Activated CD4-positive, alpha-beta T cell treated with anti-CD3 and anti-CD28 coated beads, Interleukin-2, amount 50 U/mL, for 4 hours (primary cell): Measurements from ENCODE around the gene HYCC1.
A peak's percentile ranks its signal among the peaks of the same experiment; 100 is the strongest.
"Not testable (repeated sequence)": the region's sequence is repeated elsewhere in the genome, so short reads cannot be mapped to it uniquely, and the experiment has no call there.

Experiments
- DNase-seq, 2 experiments: peaks; one replicate each; pipeline ENCODE4 v3.0.0-alpha.2; 2020

HYCC1 gene

DNA sequence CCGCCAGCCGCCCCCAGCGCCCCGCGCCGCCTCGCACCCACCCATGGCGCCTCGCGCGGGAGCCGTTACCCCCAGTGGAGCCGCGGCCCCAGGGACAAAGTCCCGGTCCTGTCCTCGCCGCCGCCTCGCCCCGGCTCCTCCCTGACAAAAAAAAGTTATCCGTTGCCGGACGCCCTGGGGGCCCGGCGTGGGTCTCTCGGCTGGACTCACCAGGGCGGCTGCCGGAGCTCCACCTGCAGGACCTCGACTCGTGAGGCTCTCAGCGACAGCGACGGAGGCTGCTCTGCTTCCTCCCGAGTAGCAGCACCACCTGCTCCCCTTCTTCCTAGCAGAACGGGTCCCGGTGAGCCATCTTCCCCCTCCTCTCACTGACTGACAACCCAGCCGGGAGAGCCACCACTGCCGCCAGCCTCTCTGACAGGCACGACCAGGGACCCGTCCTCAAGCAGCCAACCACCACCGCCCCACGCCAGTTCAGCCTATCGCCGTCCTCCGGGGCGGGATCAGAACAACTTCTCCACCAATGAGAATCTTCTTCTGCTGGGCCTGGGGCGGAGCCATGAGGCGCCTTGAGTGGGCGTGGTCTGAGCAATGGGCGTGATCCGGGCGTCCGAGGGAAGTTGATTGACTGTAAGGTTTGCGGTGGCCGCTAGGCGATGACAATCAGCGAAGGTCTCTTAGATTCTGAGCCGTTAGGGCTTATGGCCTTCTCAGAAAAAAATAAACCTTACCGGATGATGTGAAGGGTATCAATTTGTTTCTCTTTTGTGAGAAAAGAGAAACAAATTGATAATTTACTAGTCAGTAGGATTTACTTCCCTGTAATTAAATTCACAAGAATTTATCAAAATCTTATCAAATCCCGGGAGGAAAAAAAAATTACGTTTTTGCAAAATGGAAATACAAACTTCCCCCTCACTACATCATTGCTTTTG lies at the start of gene HYCC1:
Gene HYCC1, minus strand, starts transcription at position 416 of the 935 bp plus-strand sequence. CDS start 23,019 bp downstream, outside the sequence.
- peak; percentile 99 for DNase-seq

DNA sequence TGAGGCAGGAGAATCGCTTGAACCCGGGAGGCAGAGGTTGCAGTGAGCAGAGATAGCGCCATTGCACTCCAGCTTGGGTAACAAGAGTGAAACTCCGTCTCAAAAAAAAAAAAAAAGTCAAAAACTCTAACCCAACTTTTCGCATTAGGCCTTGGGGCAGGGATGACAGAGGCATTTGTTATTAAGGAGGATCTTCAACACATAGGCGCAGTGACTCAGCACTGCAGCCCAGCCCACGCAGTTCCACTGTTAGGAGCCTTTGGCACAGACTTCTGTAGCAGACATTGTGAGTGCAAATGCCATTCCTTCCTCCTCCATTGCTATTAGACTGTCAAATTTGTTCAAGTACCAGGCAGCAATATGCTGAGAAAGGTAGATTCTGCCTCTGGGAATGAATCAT lies 48.5 kb upstream of the HYCC1 start:
- DNase-seq = no peak

DNA sequence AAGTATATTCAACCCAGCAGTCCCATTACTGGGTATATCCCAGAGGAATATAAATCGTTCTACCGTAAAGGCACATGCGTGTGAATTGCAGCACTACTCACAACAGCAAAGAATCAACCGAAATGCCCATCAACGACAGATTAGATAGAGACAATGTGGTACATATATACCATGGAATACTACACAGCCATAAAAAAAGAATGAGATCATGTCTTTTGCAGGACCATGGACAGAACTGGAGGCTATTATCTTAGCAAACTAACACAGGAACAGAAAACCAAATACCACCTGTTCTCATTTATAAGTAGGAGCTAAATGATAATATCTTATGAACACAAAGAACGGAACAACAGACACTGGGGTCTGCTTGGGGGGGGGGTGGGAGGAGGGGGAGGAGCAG lies 47.4 kb upstream of the HYCC1 start:
- DNase-seq = no peak

DNA sequence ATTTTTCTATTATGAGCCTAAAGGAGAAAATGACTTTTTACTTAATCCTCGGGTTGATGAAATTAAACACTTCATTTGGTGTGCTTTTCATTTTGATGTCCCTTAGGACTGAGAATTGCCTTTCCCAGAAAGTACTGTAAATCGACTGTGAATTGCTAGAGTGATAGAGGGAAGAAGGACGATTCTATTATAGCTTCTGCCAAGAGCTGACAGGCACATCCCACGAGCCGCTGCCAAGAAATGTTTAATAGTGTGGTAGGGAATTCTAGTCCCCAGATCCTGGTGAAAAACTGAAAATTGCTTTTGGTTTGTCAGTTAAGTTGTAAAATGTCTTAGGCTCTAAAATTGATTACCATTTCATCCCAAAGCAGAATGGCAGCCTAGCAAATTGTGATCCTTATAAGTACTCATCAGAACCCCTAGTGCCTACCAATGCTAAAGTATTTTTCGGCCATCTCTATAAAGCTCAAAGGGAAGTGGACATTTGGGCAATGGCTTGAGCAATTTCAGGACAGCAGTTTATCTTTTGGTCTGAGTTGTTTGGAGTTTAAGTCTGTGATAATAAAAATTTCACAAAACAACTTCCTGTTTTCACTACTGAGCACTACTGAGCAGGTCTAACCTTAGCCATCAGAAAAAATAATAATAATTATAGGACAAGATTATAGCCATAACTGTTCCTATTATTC lies 44.6 kb upstream of the HYCC1 start:
- no peak for DNase-seq

- peak; percentile 50 to 51 for DNase-seq
Observed at GRCh38 chr7:23055582-23056178, 41.8 kb upstream of the HYCC1 start.

DNA sequence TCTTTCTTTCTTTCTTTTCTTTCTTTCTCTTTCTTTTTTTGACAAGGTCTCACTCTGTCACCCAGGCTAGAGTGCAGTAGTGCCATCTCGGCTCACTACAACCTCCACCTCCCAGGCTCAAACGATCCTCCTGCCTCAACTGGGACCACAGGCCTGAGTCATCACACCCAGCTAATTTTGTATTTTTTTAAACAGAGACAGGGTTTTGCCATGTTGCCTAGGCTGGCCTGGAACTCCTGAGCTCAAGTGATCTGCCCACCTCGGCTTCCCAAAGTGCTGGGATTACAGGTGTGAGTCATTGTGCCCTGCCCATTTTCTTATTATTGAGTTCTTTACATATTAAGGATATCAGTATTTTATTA lies 37.2 kb upstream of the HYCC1 start:
- not testable (repeated sequence) for DNase-seq

DNA sequence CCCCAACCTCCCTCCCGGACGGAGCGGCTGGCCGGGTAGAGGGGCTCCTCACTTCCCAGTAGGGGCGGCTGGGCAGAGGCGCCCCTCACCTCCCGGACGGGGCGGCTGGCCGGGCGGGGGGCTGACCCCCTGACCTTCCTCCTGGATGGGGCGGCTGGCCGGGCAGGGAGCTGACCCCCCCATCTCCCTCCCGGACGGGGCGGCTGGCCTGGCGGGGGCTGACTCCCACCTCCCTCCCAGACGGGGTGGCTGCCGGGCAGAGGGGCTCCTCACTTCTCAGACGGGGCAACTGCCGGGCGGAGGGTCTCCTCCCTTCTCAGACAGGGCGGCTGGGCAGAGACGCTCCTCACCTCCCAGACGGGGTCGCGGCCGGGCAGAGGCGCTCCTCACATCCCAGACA lies 32.4 kb upstream of the HYCC1 start:
- DNase-seq = not testable (repeated sequence)

DNA sequence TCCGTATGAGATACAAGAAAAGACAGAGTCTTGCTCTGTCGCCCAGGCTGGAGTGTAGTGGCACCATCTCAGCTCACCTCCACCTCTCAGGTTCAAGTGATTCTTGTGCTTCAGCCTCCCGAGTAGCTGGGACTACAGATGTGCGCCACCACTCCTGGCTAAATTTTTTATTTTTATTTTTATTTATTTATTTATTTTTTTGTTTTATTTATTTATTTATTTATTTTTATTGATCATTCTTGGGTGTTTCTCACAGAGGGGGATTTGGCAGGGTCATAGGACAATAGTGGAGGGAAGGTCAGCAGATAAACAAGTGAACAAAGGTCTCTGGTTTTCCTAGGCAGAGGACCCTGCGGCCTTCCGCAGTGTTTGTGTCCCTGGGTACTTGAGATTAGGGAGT lies 31.2 kb upstream of the HYCC1 start:
- DNase-seq = not testable (repeated sequence)

- DNase-seq = no peak
Observed at GRCh38 chr7:23044581-23044980, 30.7 kb upstream of the HYCC1 start.

DNA sequence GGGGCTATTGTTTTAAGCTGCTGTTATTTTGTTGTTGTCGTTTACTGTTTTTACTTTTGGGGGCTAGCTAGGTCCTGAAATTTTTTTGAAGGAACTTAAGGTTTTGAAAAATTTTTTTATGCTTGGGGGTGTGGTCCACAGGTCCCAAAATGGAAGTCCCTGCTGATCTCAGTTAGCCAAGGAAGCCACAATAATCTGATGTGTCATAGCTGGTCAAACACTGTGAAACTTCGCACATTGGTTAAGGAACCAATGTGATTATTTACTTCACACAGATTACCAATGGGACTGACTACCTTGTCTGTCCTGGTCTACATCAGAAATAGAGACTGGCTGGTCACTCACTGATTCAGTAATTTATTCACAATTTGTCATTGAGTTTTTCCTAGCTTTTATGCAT lies 29.5 kb upstream of the HYCC1 start:
- no peak for DNase-seq

- not testable (repeated sequence) for DNase-seq
Observed at GRCh38 chr7:23039674-23040073, 25.7 kb upstream of the HYCC1 start.

DNA sequence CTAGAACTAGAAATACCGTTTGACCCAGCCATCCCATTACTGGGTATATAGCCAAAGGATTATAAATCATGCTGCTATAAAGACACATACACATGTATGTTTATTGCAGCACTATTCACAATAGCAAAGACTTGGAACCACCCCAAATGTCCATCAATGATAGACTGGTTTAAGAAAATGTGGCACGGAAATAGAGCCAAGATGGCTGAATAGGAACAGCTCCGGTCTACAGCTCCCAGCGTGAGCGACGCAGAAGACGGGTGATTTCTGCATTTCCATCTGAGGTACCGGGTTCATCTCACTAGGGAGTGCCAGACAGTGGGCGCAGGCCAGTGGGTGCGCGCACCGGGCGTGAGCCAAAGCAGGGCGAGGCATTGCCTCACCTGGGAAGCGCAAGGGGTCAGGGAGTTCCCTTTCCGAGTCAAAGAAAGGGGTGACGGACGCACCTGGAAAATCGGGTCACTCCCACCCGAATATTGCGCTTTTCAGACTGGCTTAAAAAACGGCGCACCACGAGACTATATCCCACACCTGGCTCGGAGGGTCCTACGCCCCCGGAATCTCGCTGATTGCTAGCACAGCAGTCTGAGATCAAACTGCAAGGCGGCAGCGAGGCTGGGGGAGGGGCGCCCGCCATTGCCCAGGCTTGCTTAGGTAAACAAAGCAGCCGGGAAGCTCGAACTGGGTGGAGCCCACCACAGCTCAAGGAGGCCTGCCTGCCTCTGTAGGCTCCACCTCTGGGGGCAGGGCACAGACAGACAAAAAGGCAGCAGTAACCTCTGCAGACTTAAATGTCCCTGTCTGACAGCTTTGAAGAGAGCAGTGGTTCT lies 21.8 kb upstream of the HYCC1 start:
- DNase-seq = not testable (repeated sequence)

GRCh38 chr7:23027261-23027660 lies 13.3 kb upstream of the HYCC1 start:
- no peak for DNase-seq

GRCh38 chr7:23026164-23026563 lies 12.2 kb upstream of the HYCC1 start:
- no peak for DNase-seq

DNA sequence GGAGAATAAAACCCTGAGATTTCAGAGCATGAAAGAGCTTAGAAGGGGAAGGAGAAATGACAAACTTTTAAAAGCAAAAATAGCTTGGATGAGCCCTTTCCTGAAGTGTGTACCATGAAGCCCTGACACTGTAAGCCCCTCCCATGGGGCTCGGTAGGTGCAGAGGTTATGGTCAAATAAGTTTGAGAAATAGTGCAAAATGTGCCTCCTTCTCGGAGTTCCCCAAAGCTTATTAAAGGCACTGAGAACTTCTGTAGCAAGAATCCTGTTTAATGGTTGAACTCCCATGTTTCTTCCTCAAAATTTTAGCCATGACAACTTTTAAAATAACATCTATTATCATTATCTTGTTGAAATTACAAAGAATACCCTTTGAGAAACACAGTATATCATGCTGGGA lies 10.5 kb upstream of the HYCC1 start:
- DNase-seq = no peak

- no peak for DNase-seq
Observed at GRCh38 chr7:23022851-23023250, 8.9 kb upstream of the HYCC1 start.

DNA sequence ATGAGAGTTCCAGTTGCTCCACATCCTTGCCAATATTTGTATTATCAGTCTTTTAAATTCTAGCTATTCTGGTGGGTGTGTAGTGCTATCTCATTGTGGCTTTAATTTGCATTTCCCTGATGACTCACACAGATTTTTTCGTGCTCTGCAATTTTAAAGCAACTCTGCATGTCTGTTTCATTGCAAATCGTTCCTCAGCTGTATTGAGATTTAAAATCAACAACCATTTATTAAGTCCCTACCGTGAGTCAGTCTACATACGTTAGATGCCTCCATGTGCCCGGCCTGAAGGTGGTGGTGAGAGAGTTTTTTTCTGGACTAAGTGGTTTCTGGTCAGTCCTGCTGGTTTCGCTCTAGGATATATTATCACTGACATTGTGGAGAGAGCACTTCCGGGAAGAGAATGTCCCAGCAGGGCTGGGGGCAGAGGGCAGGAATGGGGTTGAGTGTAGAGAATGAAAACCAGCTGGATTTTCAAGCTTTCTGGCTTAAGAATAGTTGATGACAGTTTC lies 8.4 kb upstream of the HYCC1 start:
- no peak for DNase-seq

DNA sequence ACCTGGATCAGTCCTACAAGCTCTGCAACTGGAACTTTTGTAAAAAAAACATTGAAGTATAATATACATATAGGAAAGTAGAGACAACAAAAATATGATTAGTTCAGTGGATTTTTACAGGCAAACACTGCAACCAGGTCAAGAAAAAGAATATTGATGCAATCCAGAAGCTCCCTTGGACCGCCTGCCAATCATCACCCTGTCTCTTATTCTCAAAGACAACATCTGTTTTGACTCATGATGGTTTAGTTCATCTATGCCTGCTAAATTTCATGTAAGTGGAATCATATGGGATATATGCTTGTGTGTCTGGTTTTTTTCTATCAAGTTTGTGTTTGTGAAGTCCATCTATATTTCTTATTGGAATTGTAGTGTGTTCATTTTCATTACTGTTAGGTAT lies 7.7 kb upstream of the HYCC1 start:
- DNase-seq = no peak

GRCh38 chr7:23020742-23021401 lies 6.9 kb upstream of the HYCC1 start:
- DNase-seq = no peak

GRCh38 chr7:23018750-23019149 lies 4.8 kb upstream of the HYCC1 start:
- DNase-seq = no peak

GRCh38 chr7:23017309-23017708 lies 3.4 kb upstream of the HYCC1 start:
- DNase-seq = no peak
